ENCODE measurements around the gene SCGB3A2. TPM values are rescaled to one million over a fixed set of nuclear protein-coding genes. Genes with fewer than 3 reads are reported as not detected.

The SCGB3A2 gene
- polyA plus RNA-seq, 1 experiment: not detected

- no peak for TF ChIP-seq CTCF (IDR thresholded peaks at IDR 0.05; ENCODE audit: insufficient read depth, low read depth, low read length)
- DNase-seq (ENCODE audit: low read depth): no peak
- Histone ChIP-seq H3K4me3 (ENCODE audit: low read depth, low read length) (no peak overlapping the region), H3K36me3 (ENCODE audit: control insufficient read depth, insufficient read depth, low read length) (no peaks in the 10 kb centered on the region), H3K27me3 (ENCODE audit: control insufficient read depth, insufficient read depth, low read length) (no peaks in the 10 kb centered on the region)
- POLR2A ChIA-PET: no interaction called here
- CTCF ChIA-PET: interaction anchor here (1.4 to 1.5 kb wide), 2 partner anchors 12 to 16 kb away, joined by 3 to 7 read pairs; no protein-coding TSS in a partner anchor
Observed at GRCh38 chr5:147918899-147919298, 40.4 kb downstream of the SCGB3A2 start.

- ChIA-PET CTCF (no interaction called here), POLR2A (no interaction called here)
- no peak for TF ChIP-seq CTCF (IDR thresholded peaks at IDR 0.05; ENCODE audit: insufficient read depth, low read depth, low read length)
Observed at GRCh38 chr5:147920420-147921030, 42.0 kb downstream of the SCGB3A2 start.

GRCh38 chr5:147921136-147921535 lies 42.6 kb downstream of the SCGB3A2 start:
- H3K36me3 ChIP-seq (ENCODE audit: control insufficient read depth, insufficient read depth, low read length): no peaks in the 10 kb centered on the region
- no peaks in the 10 kb centered on the region for H3K27me3 ChIP-seq (ENCODE audit: control insufficient read depth, insufficient read depth, low read length)
- DNase-seq (ENCODE audit: low read depth): no peak
- CTCF ChIA-PET: no interaction called here
- POLR2A ChIA-PET: no interaction called here
- TF ChIP-seq CTCF (IDR thresholded peaks at IDR 0.05; ENCODE audit: insufficient read depth, low read depth, low read length): no peak
- no peak overlapping the region for H3K4me3 ChIP-seq (ENCODE audit: low read depth, low read length)

More at GRCh38 chr5:147920420-147921030, 42.0 kb downstream of the SCGB3A2 start:
- no peaks in the 10 kb centered on the region for H3K36me3 ChIP-seq (ENCODE audit: control insufficient read depth, insufficient read depth, low read length)
- H3K4me3 ChIP-seq (ENCODE audit: low read depth, low read length): no peak overlapping the region
- no peaks in the 10 kb centered on the region for H3K27me3 ChIP-seq (ENCODE audit: control insufficient read depth, insufficient read depth, low read length)
- no peak for DNase-seq (ENCODE audit: low read depth)

GRCh38 chr5:147925020-147925419 lies 46.5 kb downstream of the SCGB3A2 start:
- H3K27me3 ChIP-seq (ENCODE audit: control insufficient read depth, insufficient read depth, low read length): no peaks in the 10 kb centered on the region
- H3K4me3 ChIP-seq (ENCODE audit: low read depth, low read length): no peak overlapping the region
- POLR2A ChIA-PET: no interaction called here
- TF ChIP-seq CTCF (IDR thresholded peaks at IDR 0.05; ENCODE audit: insufficient read depth, low read depth, low read length): no peak
- DNase-seq (ENCODE audit: low read depth): no peak
- no peaks in the 10 kb centered on the region for H3K36me3 ChIP-seq (ENCODE audit: control insufficient read depth, insufficient read depth, low read length)
- CTCF ChIA-PET: interaction anchor here (1.0 kb wide), 1 partner anchor 10 kb away, joined by 3 read pairs; no protein-coding TSS in a partner anchor

GRCh38 chr5:147927901-147928300 lies 49.4 kb downstream of the SCGB3A2 start:
- no peaks in the 10 kb centered on the region for H3K27me3 ChIP-seq (ENCODE audit: control insufficient read depth, insufficient read depth, low read length)
- DNase-seq (ENCODE audit: low read depth): no peak
- ChIA-PET CTCF (no interaction called here), POLR2A (no interaction called here)
- TF ChIP-seq CTCF (IDR thresholded peaks at IDR 0.05; ENCODE audit: insufficient read depth, low read depth, low read length): no peak
- no peaks in the 10 kb centered on the region for H3K36me3 ChIP-seq (ENCODE audit: control insufficient read depth, insufficient read depth, low read length)
- no peak overlapping the region for H3K4me3 ChIP-seq (ENCODE audit: low read depth, low read length)
